GM18517 (cell line): ENCODE data around the gene ARHGAP15.

ENCODE experiments used
- ATAC-seq: cut with Tn5 transposase; IDR thresholded peaks from one replicate; pipeline ENCODE4 v1.9.1; 2021; ENCODE audit warnings: mild to moderate bottlenecking, moderate library complexity; ENCODE audit not compliant: unreplicated experiment

ARHGAP15 gene

GRCh38 chr2:143333168-143333791 is 204.1 kb downstream of the ARHGAP15 start:
- no peak for ATAC-seq

DNA sequence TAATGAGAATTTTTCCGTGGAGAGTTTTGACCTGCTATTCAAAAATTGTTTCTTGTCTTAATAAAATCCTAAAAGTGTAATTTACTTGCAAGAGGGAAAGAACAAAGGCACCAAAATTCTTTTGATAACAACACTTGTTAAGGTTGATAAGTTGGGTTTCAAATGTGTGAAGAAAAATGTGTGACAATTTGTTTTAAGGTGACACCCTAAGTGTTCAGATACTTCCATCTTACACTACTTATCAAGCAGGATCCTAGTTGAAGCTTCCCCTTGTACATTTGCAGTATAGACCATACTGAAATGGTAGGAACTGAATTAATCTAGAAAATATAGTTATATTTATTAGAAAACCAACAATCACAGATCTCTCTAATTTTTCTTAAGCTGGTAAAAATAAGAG is 204.6 kb downstream of the ARHGAP15 start:
- ATAC-seq, result no peak

DNA sequence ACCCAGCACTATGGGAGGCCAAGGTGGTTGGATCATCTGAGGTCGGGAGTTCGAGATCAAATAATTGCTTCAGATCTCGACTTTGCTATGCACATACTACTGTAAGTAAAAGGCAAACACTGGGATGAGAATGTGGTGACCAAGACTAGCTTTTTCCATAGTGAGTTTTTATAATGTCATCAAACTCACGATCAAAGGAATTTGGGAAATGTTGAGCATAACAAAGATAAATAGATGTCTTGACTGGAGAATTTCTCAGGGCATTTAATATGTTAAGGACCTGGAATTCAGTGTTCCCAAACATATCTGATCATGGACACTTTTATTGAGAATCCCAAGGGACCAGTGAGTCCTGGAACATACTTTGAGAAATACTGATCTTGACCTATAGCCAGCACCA is 205.6 kb downstream of the ARHGAP15 start:
- no peak for ATAC-seq

GRCh38 chr2:143336719-143337210 is 207.5 kb downstream of the ARHGAP15 start:
- no peak for ATAC-seq

DNA sequence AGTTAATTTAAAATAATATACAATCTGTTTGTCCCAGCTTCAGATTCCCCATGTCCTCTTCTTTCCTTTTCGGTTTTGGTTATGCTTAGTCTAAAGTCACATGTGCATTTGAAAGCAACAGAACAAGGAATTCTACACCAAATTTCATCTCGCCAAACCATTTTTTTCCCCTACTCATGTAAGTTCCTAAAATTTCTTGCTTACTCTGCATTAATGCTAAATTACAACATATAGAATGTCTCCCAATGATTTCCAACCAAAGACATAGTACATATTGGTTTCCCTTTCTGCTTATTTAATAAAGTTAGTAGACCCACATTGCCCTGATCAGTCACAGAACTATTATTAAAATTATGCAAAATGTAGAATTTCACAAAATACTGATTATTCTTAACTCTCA is 212.3 kb downstream of the ARHGAP15 start:
- no peak for ATAC-seq

DNA sequence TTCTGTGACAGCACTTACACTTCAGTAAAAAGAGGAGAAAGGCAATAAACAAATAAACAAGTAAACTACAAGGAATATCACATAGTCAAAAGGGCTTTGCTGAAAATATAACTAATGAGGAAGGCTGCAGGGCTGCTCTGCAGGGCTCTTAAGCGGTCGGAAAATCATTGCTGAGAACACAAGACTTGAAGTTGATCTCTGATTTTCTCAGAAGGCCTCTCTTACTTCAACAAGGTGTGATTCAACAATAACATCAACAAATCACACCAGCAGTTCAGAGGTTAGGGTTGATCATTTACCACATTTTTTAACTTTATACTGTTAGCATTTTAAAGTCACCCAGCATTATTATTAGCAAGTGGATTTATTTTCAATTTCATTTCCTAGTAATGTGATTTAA is 215.6 kb downstream of the ARHGAP15 start:
- ATAC-seq, result no peak

GRCh38 chr2:143345887-143346787 is 216.9 kb downstream of the ARHGAP15 start:
- no peak for ATAC-seq

GRCh38 chr2:143347271-143347695 is 218.1 kb downstream of the ARHGAP15 start:
- ATAC-seq, result no peak

GRCh38 chr2:143347901-143348414 is 218.7 kb downstream of the ARHGAP15 start:
- ATAC-seq, result no peak

GRCh38 chr2:143354050-143354750 is 225.0 kb downstream of the ARHGAP15 start:
- no peak for ATAC-seq

DNA sequence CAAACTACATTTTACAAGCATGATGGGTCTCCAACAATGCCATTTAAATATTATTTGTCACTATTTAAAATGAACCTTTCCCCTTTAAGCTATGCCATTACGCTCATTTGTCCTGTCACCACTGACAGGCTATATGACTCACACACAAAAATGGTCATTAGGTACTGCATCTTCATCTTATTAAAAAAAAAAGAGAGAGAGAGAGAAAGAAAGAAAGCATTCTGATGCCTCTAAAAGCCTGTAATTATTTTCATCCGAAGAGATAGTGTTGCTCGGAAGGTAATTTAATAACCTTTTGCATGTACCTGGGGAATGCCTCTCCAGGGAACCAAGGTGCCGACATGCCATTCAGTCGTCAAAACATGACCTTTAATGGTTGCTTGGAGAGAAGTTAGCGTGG is 226.7 kb downstream of the ARHGAP15 start:
- no peak for ATAC-seq

DNA sequence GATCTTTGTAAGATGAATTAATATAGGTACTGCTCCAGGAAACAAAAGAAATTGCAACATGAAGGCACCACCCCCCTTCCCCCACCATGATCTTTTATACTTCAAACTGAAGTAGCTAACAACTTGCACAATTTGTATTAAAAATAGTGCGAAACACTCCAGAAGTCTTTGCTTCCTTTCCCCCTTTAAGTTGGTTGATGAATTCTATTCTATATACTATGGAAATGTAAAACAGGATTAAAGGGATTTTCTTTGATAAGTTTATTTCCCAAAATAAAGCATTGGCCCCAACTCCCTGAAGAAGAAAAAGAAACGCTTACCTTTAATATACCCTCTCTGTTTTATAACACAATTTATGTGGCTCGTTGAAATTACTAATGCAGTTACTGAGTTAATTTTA is 227.1 kb downstream of the ARHGAP15 start:
- ATAC-seq, result no peak

DNA sequence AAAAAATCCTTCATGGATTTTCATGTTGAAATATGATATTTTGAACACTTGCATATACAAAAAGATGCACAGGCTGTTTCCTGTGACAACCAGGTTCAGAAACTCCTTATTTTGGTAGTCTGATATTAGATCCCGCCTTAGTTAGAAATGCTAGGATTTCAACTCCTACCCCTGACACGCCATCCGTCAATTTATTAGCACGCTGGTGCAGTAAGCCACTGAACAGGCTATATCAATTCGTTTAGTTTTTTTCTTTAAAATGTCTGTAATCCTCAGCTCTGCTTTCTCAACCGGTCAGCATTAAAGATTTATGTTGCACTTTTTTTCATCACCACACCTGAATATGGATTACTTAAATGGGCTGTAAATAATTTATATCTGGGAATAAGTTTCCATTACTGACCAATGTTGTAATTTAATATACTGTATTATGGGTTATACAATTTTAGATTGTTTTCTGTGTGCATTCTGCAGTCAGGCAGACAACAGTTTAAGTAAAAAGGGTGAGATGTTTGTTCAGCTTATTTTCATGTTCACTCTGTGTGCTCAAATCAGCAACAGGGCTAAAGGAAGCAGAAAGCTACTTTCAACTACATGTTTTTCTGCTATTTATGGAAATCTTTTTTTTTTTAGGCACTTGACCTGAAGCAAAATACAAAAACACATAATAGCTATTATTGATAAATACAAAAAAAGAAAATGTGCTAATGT is 227.7 kb downstream of the ARHGAP15 start:
- ATAC-seq, result no peak

- no peak for ATAC-seq
Measured at GRCh38 chr2:143357966-143358365, 228.7 kb downstream of the ARHGAP15 start.

GRCh38 chr2:143361346-143361745 is 232.1 kb downstream of the ARHGAP15 start:
- no peak for ATAC-seq

DNA sequence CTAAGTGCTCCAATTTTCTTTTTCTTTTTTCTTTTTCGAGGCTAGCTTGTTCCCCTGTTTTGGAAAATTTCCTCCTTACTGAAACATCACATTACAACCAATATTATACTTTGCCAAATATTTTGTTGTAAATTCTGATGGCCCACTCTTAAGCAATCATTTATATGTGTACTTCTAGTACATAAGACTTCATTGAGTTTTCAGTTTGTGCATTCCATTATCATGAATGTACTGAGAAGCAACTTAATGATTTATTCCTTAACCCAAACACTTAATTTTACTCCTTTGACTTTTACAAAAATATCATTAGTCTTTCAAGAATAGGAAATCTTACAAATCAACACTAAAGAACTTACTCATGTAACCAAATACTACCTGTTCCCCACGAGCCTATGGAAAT is 242.4 kb downstream of the ARHGAP15 start:
- ATAC-seq, result no peak

GRCh38 chr2:143375384-143375880 is 246.2 kb downstream of the ARHGAP15 start:
- ATAC-seq, result no peak

DNA sequence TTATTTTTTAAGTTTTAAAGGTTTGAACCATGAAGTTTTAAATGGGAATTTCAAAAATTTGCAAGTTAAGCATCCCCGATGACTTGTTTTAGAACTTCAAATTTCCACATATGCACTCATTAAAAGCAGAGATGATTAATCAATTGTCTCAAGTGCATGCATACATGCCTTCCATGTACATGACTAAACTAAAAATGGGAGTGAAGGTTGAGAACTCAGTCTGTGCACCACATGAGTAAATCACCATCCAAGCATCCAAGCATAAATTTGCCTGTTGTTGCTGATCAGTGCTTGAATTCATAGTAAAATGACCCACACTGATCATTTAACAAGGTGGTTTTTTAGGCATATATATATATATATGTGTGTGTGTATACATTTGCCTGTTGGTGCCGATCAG is 249.8 kb downstream of the ARHGAP15 start:
- ATAC-seq, result no peak

- no peak for ATAC-seq
Measured at GRCh38 chr2:143379955-143380354, 250.7 kb downstream of the ARHGAP15 start.

DNA sequence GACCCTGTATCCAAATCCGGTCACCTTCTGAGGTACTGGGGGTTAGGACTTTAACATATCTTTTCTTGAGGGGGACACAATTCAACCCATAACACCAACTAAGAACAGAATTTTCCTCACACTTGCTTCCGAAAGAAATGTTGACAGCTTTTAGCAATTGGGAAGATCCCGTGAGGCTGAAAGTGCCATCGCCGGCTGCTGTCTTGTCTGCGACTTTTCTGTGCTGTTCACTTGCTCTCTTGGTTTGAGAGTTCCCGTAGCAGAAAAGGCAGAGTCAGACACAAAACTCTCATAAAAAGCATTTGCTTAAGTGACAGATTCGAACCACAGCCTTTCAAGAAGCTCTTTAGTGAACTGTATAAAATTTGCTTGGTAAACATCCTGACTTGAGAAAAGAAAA is 253.4 kb downstream of the ARHGAP15 start:
- ATAC-seq, result no peak
